GM12878 (cell line): Measurements from ENCODE around the gene SLC2A9. TPM values are rescaled to one million over a fixed set of nuclear protein-coding genes. Genes with fewer than 3 reads are reported as not detected.

Experiments used
- BCL3 ChIP-seq: IDR thresholded peaks from 2 replicates; pipeline ENCODE4 v1.6.1; 2011; ENCODE audit warnings: borderline replicate concordance, low read depth, mild to moderate bottlenecking, moderate library complexity, low read length; ENCODE audit not compliant: insufficient read depth, poor library complexity, severe bottlenecking
- CHD1 ChIP-seq: IDR thresholded peaks from 2 replicates; pipeline ENCODE4 v1.6.1; 2012; ENCODE audit warnings: low read depth, low read length, improper control_type of control experiment
- DPF2 ChIP-seq: fragments of 450-650 bp; IDR thresholded peaks from 2 replicates; pipeline ENCODE4 v1.6.1; 2017; ENCODE audit warnings: mild to moderate bottlenecking
- GATAD2B ChIP-seq: fragments of 450-650 bp; conservative IDR thresholded peaks from 2 replicates; pipeline ENCODE4 v1.6.1; 2017; ENCODE audit warnings: low read depth, mild to moderate bottlenecking, moderate library complexity
- IRF3 ChIP-seq: fragments of 450-650 bp; IDR thresholded peaks from 2 replicates; pipeline ENCODE4 v1.6.1; 2014; ENCODE audit warnings: mild to moderate bottlenecking
- MEF2B ChIP-seq: fragments of 450-650 bp; IDR thresholded peaks from 2 replicates; pipeline ENCODE4 v1.6.1; 2018; ENCODE audit warnings: mild to moderate bottlenecking, moderate library complexity; ENCODE audit not compliant: partially characterized antibody, poor library complexity, severe bottlenecking
- NR2C2 ChIP-seq: IDR thresholded peaks from 2 replicates; pipeline ENCODE4 v1.6.1; 2011; ENCODE audit warnings: borderline replicate concordance, low read depth; ENCODE audit not compliant: control insufficient read depth, insufficient read length
- RAD21 ChIP-seq: IDR thresholded peaks from 2 replicates; pipeline ENCODE4 v1.6.1; 2011; ENCODE audit warnings: mild to moderate bottlenecking, low read depth, low read length, moderate library complexity; ENCODE audit not compliant: insufficient read depth
- RUNX3 ChIP-seq: IDR thresholded peaks from 2 replicates; pipeline ENCODE4 v1.6.1; 2012; ENCODE audit warnings: low read length, inconsistent platforms
- polyA plus RNA-seq, 11 experiments: library from polyadenylated mRNA; depleted of rRNA in 4 of 11; unstranded in 6 of 11; stranded (reverse) in 5 of 11; fragments of >200 nt; fragmentation: Nextera tagmentation in 4 of 11; fragmentation: Illumina TruSeq in 1 of 11; extraction: Ambion mirVana in 4 of 11; extraction: Trizol in 1 of 11; gene quantifications; 1 replicate in 1 of 11; 2 replicates in 10 of 11; pipeline versions ENCODE4 v1.2.1 to v1.2.3, GENCODE V29; 2011 to 2016; ENCODE audit warnings: inconsistent platforms in 2 of 11, missing spikeins in 2 of 11, low read depth in 1 of 11
- total RNA-seq, 4 experiments: library from RNA; depleted of rRNA in 3 of 4; stranded (reverse); fragments of >200 nt in 3 of 4; fragmentation: Illumina TruSeq in 1 of 4; extraction: Trizol in 1 of 4; gene quantifications; 2 replicates each; pipeline versions ENCODE4 v1.2.1 to v1.2.3, GENCODE V29; 2013 to 2021

Gene SLC2A9
- total and polyA plus RNA-seq, 10 of the 15 experiments (the other 5 are each of a cell fraction or from before 2014, with no cell fraction given), result 0.28 to 2.8 (median 1.2) TPM

GRCh38 chr4:10016169-10016568 lies 5.1 kb downstream of the SLC2A9 start (continued):
- no peak for TF ChIP-seq BCL3
- no peak for TF ChIP-seq DPF2
- TF ChIP-seq IRF3, result no peak
- TF ChIP-seq RAD21, result no peak
- no peak for TF ChIP-seq RUNX3
- no peak for TF ChIP-seq GATAD2B
- TF ChIP-seq MEF2B, result no peak
- TF ChIP-seq CHD1, result no peak
- no peak for TF ChIP-seq NR2C2
